OCI-LY1 (cell line): Measurements from ENCODE around the gene KRT34.

Experiments used
- EZH2 ChIP-seq: fragments of 200-600 bp; sonication (generic), shearing (Covaris generic); IDR thresholded peaks from 2 replicates; pipeline ENCODE4 v1.8.0; 2017; ENCODE audit warnings: borderline replicate concordance, mixed run types, mild to moderate bottlenecking, antibody characterized with exemption, low read length, moderate library complexity, mixed read lengths
- TF ChIP-seq, protein P1 (sequence below): fragments of 200-600 bp; sonication (generic), shearing (Covaris generic); IDR thresholded peaks from 2 replicates; pipeline ENCODE4 v1.5.1; 2017; ENCODE audit warnings: mild to moderate bottlenecking, antibody characterized with exemption, low read length, moderate library complexity, mixed read lengths

DNA sequence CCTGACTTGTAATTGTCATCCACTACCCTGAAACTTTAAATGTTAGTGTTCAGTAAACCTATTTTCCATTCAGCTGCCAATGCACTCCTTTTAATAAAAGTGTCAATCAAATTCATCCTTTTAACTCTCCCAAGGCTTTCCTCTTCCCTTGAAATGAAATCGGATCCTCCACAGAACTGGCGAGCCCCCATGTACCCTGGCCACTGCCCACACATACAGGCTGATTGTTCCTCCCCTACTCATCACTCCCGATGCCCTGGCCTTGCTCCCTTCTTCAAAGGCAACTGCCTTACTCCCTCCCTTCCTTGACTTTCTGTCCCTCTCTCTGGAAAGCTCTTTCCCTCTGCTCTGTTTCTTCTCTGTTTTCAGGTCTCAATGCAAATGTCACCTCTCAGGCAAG, 39.1 kb downstream of the KRT34 start:
- TF ChIP-seq, protein P1, sequence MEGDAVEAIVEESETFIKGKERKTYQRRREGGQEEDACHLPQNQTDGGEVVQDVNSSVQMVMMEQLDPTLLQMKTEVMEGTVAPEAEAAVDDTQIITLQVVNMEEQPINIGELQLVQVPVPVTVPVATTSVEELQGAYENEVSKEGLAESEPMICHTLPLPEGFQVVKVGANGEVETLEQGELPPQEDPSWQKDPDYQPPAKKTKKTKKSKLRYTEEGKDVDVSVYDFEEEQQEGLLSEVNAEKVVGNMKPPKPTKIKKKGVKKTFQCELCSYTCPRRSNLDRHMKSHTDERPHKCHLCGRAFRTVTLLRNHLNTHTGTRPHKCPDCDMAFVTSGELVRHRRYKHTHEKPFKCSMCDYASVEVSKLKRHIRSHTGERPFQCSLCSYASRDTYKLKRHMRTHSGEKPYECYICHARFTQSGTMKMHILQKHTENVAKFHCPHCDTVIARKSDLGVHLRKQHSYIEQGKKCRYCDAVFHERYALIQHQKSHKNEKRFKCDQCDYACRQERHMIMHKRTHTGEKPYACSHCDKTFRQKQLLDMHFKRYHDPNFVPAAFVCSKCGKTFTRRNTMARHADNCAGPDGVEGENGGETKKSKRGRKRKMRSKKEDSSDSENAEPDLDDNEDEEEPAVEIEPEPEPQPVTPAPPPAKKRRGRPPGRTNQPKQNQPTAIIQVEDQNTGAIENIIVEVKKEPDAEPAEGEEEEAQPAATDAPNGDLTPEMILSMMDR, result no peak
- no peak for TF ChIP-seq EZH2
